IMR-90 (cell line): ENCODE results near the gene XRCC5. TPM values are rescaled to one million over a fixed set of nuclear protein-coding genes. Genes with fewer than 3 reads are reported as not detected.

Source experiments
- ATAC-seq: fragments of 200-7000 bp; cut with Tn5 transposase; 2 replicates; pipeline ENCODE4 v1.9.1; 2020; ENCODE audit warnings: low read depth, mild to moderate bottlenecking, moderate library complexity
- BruUV-seq: library from RNA; stranded (reverse); fragments of 400-500 nt; replicated peaks from 2 replicates; lab custom pipeline; 2021; lab: Mats Ljungman, UMichigan
- CTCF ChIA-PET: fragments of 300-600 bp; formaldehyde crosslinking; extraction: SDS; loops from one replicate; lab custom pipeline; 2021; ENCODE audit warnings: antibody characterized with exemption; lab: Yijun Ruan, JAX
- POLR2A ChIA-PET: fragments of 300-600 bp; sonication (Branson Sonifier 250); formaldehyde crosslinking; loops from one replicate; lab custom pipeline; 2022; ENCODE audit warnings: antibody characterized with exemption; ENCODE audit not compliant: unreplicated experiment; lab: Charles Lee
- DNase-seq: peaks from one replicate; pipeline ENCODE4 v3.0.0; 2013
- H2AFZ ChIP-seq: replicated peaks from 2 replicates; pipeline ENCODE3; 2013; ENCODE audit warnings: low read length, mild to moderate bottlenecking; ENCODE audit not compliant: poor library complexity
- H2AK5ac ChIP-seq: 2 replicates; pipeline ENCODE4 v1.6.1; 2013; ENCODE audit warnings: low read depth, low read length, inconsistent platforms
- H2AK9ac ChIP-seq: replicated peaks from 2 replicates; pipeline ENCODE3; 2013; ENCODE audit warnings: mild to moderate bottlenecking, low read depth, low read length, moderate library complexity; ENCODE audit not compliant: poor library complexity
- H2BK120ac ChIP-seq: 2 replicates; pipeline ENCODE4 v1.6.1; 2013; ENCODE audit warnings: low read depth, low read length, inconsistent platforms
- H2BK15ac ChIP-seq: 3 replicates; pipeline ENCODE4 v1.6.1; 2013; ENCODE audit warnings: low read depth, low read length, inconsistent platforms
- H2BK20ac ChIP-seq: 2 replicates; pipeline ENCODE4 v1.6.1; 2013; ENCODE audit warnings: low read depth, mild to moderate bottlenecking, inconsistent platforms, low read length, moderate library complexity
- H2BK5ac ChIP-seq: 2 replicates; pipeline ENCODE4 v1.6.1; 2013; ENCODE audit warnings: mild to moderate bottlenecking, low read depth, low read length, inconsistent platforms; ENCODE audit not compliant: poor library complexity, severe bottlenecking
- H3K14ac ChIP-seq: replicated peaks from 2 replicates; pipeline ENCODE4 v1.6.1; 2013; ENCODE audit warnings: low read depth, low read length, inconsistent platforms
- H3K18ac ChIP-seq: 2 replicates; pipeline ENCODE4 v1.6.1; 2013; ENCODE audit warnings: low read depth, low read length, control low read depth
- H3K23ac ChIP-seq: 2 replicates; pipeline ENCODE4 v1.6.1; 2013; ENCODE audit warnings: low read depth, low read length, inconsistent platforms
- H3K27ac ChIP-seq: 2 replicates; pipeline ENCODE4 v1.5.1; 2013; ENCODE audit warnings: mild to moderate bottlenecking, control low read depth, low read length; ENCODE audit not compliant: insufficient read depth
- H3K27me3 ChIP-seq: 2 replicates; pipeline ENCODE4 v1.6.1; 2013; ENCODE audit warnings: low read length; ENCODE audit not compliant: control insufficient read depth, insufficient read depth
- H3K36me3 ChIP-seq: 2 replicates; pipeline ENCODE4 v1.6.1; 2013; ENCODE audit warnings: low read length, mixed read lengths; ENCODE audit not compliant: control insufficient read depth, insufficient read depth
- H3K4ac ChIP-seq: 2 replicates; pipeline ENCODE4 v1.6.1; 2013; ENCODE audit warnings: low read depth, low read length, inconsistent platforms
- H3K4me1 ChIP-seq: 2 replicates; pipeline ENCODE4 v1.6.1; 2013; ENCODE audit warnings: low read length, mixed read lengths; ENCODE audit not compliant: control insufficient read depth, insufficient read depth
- H3K4me2 ChIP-seq: 2 replicates; pipeline ENCODE4 v1.6.1; 2013; ENCODE audit warnings: low read depth, mild to moderate bottlenecking, control low read depth, low read length, moderate library complexity
- H3K4me3 ChIP-seq: 2 replicates; pipeline ENCODE4 v1.5.1; 2013; ENCODE audit warnings: low read depth, mild to moderate bottlenecking, control low read depth, low read length, moderate library complexity; ENCODE audit not compliant: insufficient read depth
- H3K56ac ChIP-seq: 2 replicates; pipeline ENCODE4 v1.6.1; 2013; ENCODE audit warnings: low read length, inconsistent platforms; ENCODE audit not compliant: insufficient read depth; ENCODE audit errors: extremely low read depth
- H3K79me1 ChIP-seq, 2 experiments: 2 replicates each; pipeline ENCODE4 v1.6.1; 2013; ENCODE audit warnings: low read length in 2 of 2, inconsistent platforms in 1 of 2, low read depth in 1 of 2
- H3K9ac ChIP-seq: 2 replicates; pipeline ENCODE4 v1.6.1; 2013; ENCODE audit warnings: low read depth, low read length, control low read depth
- H3K9me1 ChIP-seq: 2 replicates; pipeline ENCODE4 v1.6.1; 2013; ENCODE audit warnings: low read length, inconsistent platforms; ENCODE audit not compliant: insufficient read depth
- H3K9me3 ChIP-seq: 2 replicates; pipeline ENCODE4 v1.6.1; 2013; ENCODE audit warnings: low read length; ENCODE audit not compliant: control insufficient read depth, insufficient read depth
- H4K20me1 ChIP-seq: 2 replicates; pipeline ENCODE4 v1.6.1; 2013; ENCODE audit warnings: low read length, inconsistent platforms; ENCODE audit not compliant: insufficient read depth
- H4K5ac ChIP-seq: 2 replicates; pipeline ENCODE4 v1.6.1; 2013; ENCODE audit warnings: mild to moderate bottlenecking, low read depth, low read length, control low read depth
- H4K8ac ChIP-seq, 2 experiments: 2 replicates each; pipeline ENCODE4 v1.6.1; 2013; ENCODE audit warnings: low read depth in 2 of 2, low read length in 2 of 2, control low read depth in 1 of 2, inconsistent platforms in 1 of 2
- H4K91ac ChIP-seq: 2 replicates; pipeline ENCODE4 v1.6.1; 2013; ENCODE audit warnings: low read depth, low read length, inconsistent platforms; ENCODE audit not compliant: insufficient read depth
- BHLHE40 ChIP-seq: fragments of 150-350 bp; IDR thresholded peaks from 2 replicates; pipeline ENCODE4 v1.6.1; 2016; ENCODE audit warnings: mild to moderate bottlenecking, low read depth, low read length
- CHD1 ChIP-seq: IDR thresholded peaks from 2 replicates; pipeline ENCODE4 v1.6.1; 2012; ENCODE audit warnings: low read depth, low read length, improper control_type of control experiment
- MAFK ChIP-seq: IDR thresholded peaks from 2 replicates; pipeline ENCODE4 v1.6.1; 2012; ENCODE audit warnings: low read depth, low read length, improper control_type of control experiment
- MAZ ChIP-seq: IDR thresholded peaks from 2 replicates; pipeline ENCODE4 v1.6.1; 2012; ENCODE audit warnings: low read depth, mild to moderate bottlenecking, low read length, improper control_type of control experiment, moderate library complexity, borderline replicate concordance
- NFE2L2 ChIP-seq: fragments of 150-350 bp; IDR thresholded peaks from 2 replicates; pipeline ENCODE4 v1.6.1; 2016; ENCODE audit warnings: low read depth, mild to moderate bottlenecking, low read length
- POLR2A ChIP-seq: IDR thresholded peaks from 2 replicates; pipeline ENCODE4 v1.6.1; 2012; ENCODE audit warnings: mild to moderate bottlenecking, low read depth, low read length
- RCOR1 ChIP-seq: IDR thresholded peaks from 2 replicates; pipeline ENCODE4 v1.6.1; 2012; ENCODE audit warnings: mild to moderate bottlenecking, low read length, improper control_type of control experiment; ENCODE audit not compliant: insufficient replicate concordance
- RFX5 ChIP-seq: IDR thresholded peaks from 2 replicates; pipeline ENCODE4 v1.8.0; 2012; ENCODE audit warnings: low read depth, mild to moderate bottlenecking, low read length, moderate library complexity
- WGBS, 2 experiments: methylation state at CpG; one replicate each; pipeline versions ENCODE4 v1.1.5 to v1.1.7; 2013; ENCODE audit warnings: missing lambda C conversion rate in 2 of 2; ENCODE audit not compliant: insufficient read length in 1 of 2; ENCODE audit errors: extremely low coverage in 2 of 2; 5-methylcytosine and 5-hydroxymethylcytosine counted together
- dilution Hi-C: fragments of 300-500 bp; cut with HindIII; formaldehyde crosslinking; loops from one replicate; pipeline ENCODE4 v1.14.3; 2018; ENCODE audit warnings: low sequenced_read_pairs; ENCODE audit not compliant: unreplicated experiment
- in situ Hi-C: fragments of 300-500 bp; cut with MboI; formaldehyde crosslinking; loops from 3 replicates; pipeline ENCODE4 v1.14.3; 2019; ENCODE audit warnings: low sequenced_read_pairs, inconsistent platforms, mixed read lengths
- intact Hi-C: fragments of 100-400 bp; cut with micrococcal nuclease; formaldehyde crosslinking; loops from 2 replicates; pipeline ENCODE4 v1.10.0; 2022
- polyA plus RNA-seq, 3 experiments: library from polyadenylated mRNA; depleted of rRNA; stranded (reverse); fragments of >200 nt; gene quantifications; 2 replicates each; pipeline ENCODE4 v1.2.3, GENCODE V29; 2012; ENCODE audit warnings: low replicate concordance in 1 of 3
- total RNA-seq: library from RNA; depleted of rRNA; stranded (reverse); fragments of >200 nt; gene quantifications from 2 replicates; pipeline ENCODE4 v1.2.3, GENCODE V29; 2012

Gene XRCC5
- total and polyA plus RNA-seq, 2 of the 4 experiments (the other 2 are of a cell fraction), result 144 to 509 TPM

- ATAC-seq (no peak), DNase-seq (no peak)
- H3K9me1 ChIP-seq, result no peaks in the 10 kb centered on the region
- H4K8ac ChIP-seq, result no peak overlapping the region
- BruUV-seq, result no TSS peak
- H3K4me1 ChIP-seq, result no peaks in the 10 kb centered on the region
- in situ Hi-C loops, result no loop called here
- no peak overlapping the region for H3K4ac ChIP-seq
- no peak overlapping the region for H2BK20ac ChIP-seq
- H3K14ac ChIP-seq, result no peak overlapping the region
- ChIA-PET CTCF (interaction anchor here (0.5 kb wide), 1 partner anchor 154 kb away, joined by 3 read pairs; no protein-coding TSS in a partner anchor), POLR2A (no interaction called here)
- H2AK9ac ChIP-seq, result no peak overlapping the region
- no peaks in the 10 kb centered on the region for H3K27me3 ChIP-seq
- H4K91ac ChIP-seq, result no peak overlapping the region
- H3K9me3 ChIP-seq, result no peaks in the 10 kb centered on the region
- H3K79me1 ChIP-seq, result no peaks in the 10 kb centered on the region
- no peak overlapping the region for H3K27ac ChIP-seq
- no peak overlapping the region for H4K5ac ChIP-seq
- intact Hi-C loops, result no loop called here
- H4K20me1 ChIP-seq, result no peaks in the 10 kb centered on the region
- WGBS, 2 experiments, result 80% methylated on average over 2 of the region's 3 CpGs; no CpG with 5 or more reads in 1 of the 2 experiments
- no peak overlapping the region for H2AFZ ChIP-seq
- H3K9ac ChIP-seq, result no peak overlapping the region
- H2BK120ac ChIP-seq, result no peak overlapping the region
- no peak overlapping the region for H3K4me2 ChIP-seq
- H2AK5ac ChIP-seq, result no peak overlapping the region
- no peak overlapping the region for H2BK5ac ChIP-seq
- no peak overlapping the region for H3K56ac ChIP-seq
- dilution Hi-C loops, result no loop called here
- no peaks in the 10 kb centered on the region for H3K36me3 ChIP-seq
- H2BK15ac ChIP-seq, result no peak overlapping the region
- no peak overlapping the region for H3K4me3 ChIP-seq
- no peak overlapping the region for H3K18ac ChIP-seq
- no peak overlapping the region for H3K23ac ChIP-seq
- TF ChIP-seq BHLHE40, result no peak
- TF ChIP-seq CHD1, result no peak
- TF ChIP-seq RCOR1, result no peak
- TF ChIP-seq MAZ, result no peak
- no peak for TF ChIP-seq RFX5
- no peak for TF ChIP-seq NFE2L2
- no peak for TF ChIP-seq MAFK
- no peak for TF ChIP-seq POLR2A
These were observed 133.9 kb downstream of the XRCC5 start for GRCh38 chr2:216243026-216243425.
